GM19468 (cell line): ENCODE measurements around the gene BRI3BP.
"Not testable (repeated sequence)": the region's sequence is repeated elsewhere in the genome, so short reads cannot be mapped to it uniquely, and the experiment has no call there.

Experiments
- ATAC-seq: cut with Tn5 transposase; IDR thresholded peaks from one replicate; pipeline ENCODE4 v1.9.1; 2021; ENCODE audit warnings: mild to moderate bottlenecking, moderate library complexity, moderate number of reproducible peaks; ENCODE audit not compliant: unreplicated experiment; ENCODE audit errors: extremely low read depth

The BRI3BP gene

DNA sequence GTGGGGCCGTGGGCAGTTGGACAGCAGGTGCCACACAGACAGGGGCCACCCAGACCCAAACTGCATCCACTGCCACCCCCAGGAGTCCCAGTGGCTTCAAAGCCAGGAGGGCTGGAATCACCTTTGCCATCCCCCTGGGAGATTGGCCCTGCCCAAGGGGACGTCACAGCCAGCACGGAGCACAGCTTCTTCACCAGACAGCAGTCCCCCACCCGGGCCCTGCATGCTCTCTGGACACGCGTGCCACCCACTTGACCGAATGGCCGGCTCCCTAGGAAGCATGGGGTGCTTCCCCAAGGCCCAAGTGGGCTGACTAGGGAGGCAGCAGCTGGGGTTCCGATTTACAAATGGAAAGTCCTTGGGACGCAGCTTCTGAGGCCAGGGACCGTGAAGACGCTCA, 21.8 kb upstream of the BRI3BP start:
- ATAC-seq: no peak

DNA sequence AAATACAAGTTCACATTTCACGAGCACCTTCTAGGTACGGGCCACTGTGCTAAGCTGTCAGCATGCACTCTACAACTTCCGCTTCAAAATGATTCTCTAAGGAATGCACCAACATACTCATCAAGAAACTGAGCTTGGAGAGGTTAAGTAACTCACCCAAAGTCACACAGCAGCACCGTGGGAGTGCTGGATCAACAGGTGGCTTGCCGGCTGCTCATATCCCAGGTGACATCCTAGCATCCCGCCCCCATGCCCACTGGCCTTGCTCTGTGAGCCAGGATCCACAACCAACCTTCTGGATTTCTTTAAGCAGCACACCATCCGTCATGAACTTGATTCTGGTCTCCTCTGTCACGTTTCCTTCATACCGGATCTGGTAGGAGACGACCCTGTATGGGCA, 21.2 kb upstream of the BRI3BP start:
- no peak for ATAC-seq

DNA sequence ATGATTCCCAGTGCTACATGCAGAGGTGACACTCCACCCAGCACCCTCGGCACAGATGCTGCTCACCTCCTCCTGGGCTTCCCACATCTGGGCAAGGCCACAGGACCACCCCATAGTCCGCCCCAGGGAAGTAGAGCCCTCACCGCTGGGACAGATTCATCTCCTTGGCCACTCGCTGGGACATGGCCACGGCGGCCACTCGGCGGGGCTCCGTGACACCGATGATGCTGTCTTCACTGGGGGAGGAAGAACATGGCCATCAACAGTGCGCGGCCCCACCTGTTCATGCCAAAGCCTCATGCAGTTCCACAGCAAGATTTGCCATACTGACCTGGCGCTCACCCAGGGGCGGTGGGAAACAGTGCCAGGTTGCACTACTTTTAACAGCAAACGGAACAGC, 18.2 kb upstream of the BRI3BP start:
- no peak for ATAC-seq

DNA sequence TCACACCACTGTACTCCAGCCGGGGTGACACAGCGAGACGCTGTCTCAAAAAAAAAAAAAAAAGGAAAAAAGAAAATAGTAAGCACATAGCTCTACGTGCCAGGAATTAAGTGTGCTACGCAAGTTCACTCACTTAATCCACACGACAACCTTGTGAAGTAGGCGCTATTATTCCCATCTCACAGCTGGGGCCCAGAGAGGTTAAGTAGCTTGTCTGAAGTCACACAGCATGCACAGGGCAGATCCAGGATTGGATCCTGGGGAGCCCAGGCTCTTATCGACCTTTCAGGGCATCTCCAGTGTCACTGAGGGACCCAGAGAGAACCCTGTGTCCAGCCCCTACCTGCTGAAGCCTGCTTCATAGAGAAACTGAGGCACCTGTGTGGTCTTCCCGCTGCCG, 16.4 kb upstream of the BRI3BP start:
- no peak for ATAC-seq

DNA sequence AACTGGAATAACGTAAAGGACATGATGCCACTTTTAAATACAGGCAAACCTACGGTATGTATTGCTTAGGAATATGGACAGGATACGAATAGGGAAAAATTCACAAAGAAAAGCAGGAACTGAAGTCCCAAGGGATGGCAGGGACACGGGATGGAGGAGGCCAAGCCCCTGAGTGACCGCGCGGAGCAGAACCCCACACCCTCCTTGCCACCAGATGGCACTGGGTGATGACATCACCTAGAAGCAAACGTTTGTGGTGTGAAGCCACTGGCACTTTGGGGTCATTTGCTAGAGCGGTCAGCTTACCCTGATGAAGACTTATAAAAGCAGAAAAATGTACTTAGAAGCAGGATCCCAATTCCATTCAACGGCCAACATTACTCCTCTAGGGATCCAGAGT, 13.9 kb upstream of the BRI3BP start:
- no peak for ATAC-seq

DNA sequence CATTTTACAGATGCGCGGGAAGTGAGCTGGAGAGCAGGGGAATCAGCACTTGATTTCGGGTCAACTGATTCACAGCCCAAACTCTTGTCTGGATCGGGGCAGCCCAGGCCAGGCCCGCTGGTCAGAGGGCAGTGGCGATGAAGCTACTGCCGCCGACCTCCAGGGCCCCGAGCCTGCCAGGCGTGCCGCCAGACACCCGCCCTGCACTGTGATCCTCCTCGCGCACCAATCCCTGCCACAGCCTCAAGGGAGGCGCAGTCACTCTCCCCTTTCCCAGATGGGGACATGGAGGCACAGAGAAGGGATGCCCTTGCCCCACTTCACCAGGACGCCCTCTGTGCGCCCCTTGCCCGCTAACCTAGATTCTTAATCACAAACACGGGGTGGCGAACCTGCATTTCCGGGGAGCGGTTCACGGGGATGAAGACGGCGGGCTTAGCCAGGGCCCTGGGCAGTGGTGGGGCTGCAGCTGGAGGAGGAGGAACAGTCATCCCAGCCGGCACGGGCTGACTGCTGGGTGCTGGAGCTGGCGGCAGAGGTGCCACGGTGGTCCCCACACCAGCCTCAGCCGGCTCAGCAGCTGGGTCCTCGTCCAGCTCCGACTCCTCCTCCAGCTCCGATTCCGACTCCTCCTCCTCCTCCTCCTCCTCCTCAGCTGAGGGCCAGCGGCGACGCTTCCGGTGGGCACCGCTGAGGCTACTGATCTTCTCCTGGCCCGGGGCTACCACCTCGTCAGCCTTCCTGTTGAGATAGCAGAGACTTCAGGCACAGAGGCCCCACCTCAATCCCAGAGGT, 13.2 kb upstream of the BRI3BP start:
- ATAC-seq: no peak

DNA sequence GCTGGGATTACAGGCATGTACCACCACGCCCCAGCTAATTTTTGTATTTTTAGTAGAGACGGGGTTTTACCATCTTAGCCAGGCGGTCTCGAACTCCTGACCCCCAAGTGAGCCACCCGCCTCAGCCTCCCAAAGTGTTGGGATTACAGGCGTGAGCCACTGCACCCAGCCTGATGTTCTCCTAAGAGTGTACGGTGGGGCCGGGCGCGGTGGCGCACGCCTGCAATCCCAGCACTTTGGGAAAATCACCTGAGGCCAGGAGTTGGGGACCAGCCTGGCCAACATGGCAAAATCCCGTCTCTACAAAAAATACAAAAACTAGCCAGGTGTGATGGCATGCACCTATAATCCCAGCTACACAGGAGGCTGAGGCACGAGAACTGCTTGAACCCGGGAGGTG, 6.6 kb upstream of the BRI3BP start:
- not testable (repeated sequence) for ATAC-seq

DNA sequence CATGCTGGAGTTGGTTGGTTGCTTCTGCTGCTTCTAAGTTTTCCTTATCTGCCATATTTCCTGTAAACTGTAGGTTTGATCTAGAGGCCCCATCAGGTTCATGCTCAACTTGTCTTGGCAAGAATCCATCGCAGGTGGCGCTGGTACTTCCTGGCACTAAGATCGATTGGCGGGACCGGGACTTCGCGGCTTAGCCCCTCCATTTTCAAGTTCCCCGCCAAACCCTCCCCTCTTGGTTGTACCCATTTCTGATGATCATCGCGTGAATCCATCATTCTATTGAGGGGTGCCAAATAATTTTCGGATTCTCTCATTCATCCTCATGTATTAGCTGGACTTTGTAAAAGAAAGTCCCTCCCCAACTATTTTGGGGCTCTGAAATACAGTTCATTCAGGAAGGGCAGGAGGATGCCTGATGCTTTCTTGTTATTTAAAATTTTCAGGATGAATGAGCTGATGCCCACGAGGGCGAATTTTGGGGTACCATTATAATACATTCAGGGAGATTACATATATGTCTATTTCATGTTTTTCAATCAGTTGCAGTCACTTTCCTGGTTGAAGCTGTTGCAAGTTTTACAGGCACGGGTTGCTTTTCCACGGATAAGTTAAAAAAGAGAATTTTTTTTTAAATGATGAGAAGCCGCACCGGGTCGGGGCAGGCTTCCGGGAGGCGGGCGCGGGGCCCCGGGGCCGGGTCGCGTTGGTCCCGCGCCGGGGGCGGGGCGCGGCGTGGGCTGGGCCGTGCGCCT, 395 bp upstream of the BRI3BP start:
- no peak for ATAC-seq

DNA sequence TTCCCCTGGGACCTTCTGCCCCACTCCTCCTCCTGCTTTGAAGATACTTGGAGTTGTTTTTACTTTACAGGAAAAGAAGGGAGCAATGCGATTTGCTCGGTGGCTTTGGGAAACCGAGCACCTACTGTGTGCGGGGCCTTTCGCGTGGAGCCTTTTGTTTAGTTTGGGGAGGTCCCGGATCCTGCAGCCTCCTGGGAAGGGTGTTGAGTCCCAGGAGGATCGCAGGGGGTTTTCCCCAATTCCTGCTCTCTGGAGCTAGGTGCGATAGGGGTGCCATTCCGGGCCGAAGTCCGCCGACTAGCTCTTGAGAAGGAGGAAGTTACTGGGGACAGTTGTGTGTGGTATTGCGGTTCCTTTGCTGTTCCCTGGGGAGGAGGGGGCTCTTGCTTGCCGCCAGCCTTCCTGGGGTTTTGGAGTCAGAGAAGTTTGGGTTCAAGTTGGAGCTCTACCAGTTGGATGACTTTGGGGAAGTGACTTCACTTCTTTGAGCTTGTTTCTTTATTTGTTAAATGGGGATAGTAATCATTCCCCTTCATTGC, 1.1 kb downstream of the BRI3BP start:
- ATAC-seq: no peak

DNA sequence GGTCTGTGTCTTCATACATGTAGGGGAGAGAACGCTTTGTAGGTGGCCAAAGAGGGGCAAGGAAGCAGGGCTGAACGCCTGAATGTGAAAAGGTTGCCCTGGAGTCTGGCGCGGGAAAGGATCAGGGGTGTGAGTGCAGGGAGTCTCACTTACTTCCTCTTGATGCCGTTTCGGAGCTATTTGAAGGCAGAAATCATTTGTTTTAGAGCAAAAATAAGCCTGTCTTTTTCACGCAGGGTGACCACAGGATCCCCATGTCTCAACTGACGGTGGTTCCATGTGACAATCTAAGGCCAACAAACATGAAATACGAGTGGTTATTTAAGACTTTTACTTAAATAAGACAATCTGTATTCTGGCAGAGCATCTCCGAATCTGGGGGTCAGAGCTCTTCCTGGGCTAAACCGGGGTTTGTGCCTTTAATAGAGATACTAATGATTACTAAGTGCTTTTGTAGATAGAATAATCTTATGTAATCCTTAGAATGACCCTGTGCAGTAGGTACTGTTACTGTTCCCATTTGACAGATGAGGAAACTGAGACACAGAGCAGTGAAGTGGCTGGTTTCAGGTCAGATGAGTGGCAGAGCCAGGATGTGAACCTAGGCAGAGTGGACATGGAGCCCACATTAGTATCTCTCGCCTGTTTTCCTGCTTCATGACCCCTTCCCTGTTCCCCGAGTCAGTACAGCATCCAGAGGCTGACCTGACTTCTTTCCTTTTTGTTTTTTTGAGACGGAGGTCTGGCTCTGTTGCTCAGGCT, 1.9 kb downstream of the BRI3BP start:
- ATAC-seq: no peak

DNA sequence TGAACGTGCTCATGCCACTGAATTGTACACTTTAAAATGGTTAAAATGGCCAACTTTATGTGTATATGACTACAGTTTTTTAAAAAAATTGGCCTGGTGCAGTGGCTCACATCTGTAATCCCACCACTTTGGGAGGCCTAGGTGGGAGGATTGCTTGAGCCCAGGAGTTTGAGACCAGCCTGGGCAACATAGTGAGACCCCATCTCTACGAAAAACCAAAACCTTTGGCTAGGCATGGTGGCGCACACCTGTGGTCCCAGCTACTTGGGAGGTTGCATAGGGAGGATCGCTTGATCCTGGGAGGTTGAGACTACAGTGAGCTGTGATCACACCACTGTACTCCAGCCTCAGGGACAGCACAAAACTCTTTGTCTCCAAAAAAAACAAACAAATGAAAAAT, 5.3 kb downstream of the BRI3BP start:
- ATAC-seq: no peak

DNA sequence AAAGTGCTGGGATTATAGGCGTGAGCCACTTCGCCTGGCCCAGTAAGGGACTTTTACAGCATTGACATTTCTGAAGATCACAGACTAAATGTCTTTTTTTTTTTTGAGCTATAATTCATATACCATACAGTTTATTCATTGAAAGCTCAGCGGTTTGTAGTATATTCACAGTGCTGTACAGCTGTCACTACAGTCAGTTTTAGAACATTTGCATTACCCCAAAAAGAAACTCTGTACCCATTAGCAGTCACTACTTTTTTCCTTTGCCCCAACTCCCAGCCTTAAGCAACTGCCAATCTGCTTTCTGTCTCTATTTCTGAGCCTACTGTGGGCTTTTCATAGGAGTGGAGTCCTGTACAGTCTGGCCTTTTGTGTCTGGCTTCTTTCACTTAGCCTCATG, 8.2 kb downstream of the BRI3BP start:
- ATAC-seq: no peak

DNA sequence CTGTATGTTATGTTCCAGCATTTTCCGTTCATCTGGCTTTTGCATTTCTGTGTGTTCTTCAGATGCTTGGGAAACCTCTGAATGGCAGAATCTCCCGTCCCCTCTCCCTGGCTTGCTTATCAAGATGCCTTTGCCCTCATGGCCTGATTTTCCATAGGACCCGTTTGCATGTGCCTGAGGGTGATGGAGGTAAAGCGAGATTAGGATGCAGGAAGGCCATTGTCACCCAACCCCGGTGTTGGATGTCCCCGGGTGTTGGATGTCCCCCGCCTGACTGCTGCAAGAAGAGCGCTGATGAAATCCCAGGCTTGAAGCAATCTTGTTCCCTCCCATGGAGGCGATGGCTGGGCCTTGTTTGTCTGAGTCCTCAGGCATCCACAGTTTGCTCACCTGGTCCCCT, 9.6 kb downstream of the BRI3BP start:
- no peak for ATAC-seq

DNA sequence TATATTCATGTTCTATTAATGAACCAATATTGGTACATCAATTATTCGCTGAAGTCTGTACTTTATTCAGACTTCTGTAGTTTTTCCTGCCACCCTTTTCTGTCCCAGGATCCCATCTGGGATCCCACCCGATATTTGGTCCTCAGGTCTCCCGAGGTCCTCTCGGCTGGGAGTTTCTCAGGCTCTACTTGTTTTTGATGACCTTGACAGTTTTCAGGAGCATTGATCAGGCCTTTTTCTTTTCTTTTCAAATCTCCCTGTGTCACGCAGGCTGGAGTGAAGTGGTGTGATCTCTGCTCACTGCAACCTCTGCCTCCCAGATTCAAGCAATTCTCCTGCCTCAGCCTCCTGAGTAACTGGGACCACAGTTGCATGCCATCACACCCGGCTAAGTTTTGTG, 11.2 kb downstream of the BRI3BP start:
- ATAC-seq: no peak

DNA sequence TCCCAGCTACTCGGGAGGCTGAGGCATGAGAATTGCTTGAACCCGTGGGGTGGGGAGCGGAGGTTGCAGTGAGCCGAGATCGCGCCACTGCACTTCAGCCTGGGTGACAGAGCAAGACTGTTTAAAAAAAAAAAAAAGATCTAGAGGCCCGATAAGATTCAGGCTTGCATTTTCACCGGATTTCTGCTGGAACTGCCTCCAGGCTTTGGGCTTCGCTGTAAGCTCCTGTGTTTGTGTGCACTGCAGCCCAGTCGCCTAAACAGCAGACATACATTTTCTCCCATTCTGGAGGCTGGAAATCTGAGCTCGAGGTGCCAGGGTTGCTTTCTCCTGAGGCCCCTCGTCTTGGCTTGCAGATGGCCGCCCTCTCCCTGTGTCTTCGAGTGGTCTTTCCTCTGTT, 12.2 kb downstream of the BRI3BP start:
- no peak for ATAC-seq

DNA sequence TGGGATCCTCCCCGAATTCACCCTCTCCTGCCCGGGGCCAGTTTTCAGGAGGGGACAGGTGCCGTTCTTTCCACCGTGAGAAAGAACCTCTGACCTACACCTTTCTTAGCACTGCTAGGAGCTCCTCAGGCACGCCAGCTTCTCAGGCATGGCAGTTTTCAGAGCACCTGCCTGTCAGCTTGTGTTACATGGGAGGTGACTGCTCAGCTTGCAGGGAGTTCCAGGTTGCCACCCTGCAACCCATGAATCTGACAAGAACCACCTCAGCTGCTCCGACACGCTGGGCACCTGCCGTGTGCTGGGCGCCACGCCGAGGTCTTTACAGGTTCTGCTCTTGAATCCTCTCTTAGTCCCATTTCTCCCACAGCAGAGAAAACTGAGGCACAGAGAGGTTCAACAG, 12.9 kb downstream of the BRI3BP start:
- ATAC-seq: no peak

DNA sequence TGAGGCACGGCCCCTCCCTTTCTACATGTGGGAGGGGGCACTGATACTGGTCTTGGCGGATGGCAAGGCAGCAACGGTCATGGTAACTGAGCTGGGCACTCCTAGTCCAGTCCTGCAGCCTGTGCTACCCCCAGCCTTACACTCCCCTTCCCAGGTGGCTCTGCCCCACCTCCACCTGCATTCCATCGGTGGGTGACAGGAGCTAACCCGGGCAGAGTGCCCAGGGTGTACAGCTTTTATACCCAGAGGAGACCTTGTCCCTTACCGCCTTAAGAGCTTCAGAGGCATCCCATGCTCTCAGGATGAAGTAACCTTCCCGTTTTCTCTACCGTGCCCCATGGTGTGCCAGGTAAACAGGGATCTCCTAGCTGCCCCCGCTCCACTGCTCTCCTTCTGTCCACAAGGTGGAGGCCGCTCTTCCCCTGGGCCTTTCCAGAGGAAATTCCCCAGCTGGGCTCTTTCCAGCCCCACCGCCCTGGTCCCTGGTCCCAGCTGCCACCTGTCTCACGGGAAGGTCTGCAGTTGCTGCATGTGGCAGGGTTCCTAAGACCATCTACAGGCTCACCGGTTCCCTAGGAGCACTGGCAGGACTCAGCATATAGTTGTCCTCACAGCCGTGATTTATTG, 20.5 kb downstream of the BRI3BP start:
- no peak for ATAC-seq

DNA sequence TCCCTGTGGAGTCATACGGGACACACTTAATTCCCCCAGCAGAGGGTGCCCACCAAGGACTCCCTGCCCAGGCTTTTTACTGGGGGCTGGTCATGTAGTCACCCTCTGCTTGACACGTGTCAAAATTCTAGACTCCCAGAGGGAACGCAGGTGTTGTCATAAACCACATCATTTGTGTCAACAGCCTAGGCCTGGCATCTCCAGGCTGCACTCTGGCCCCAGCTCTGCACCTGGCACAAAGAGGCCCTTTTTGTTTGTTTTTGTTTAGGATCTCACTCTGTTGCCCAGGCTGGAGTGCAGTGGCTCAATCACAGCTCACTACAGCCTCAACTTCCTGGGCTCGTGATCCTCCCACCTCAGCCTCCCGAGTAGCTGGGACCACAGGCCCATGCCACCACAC, 21.1 kb downstream of the BRI3BP start:
- ATAC-seq: no peak

DNA sequence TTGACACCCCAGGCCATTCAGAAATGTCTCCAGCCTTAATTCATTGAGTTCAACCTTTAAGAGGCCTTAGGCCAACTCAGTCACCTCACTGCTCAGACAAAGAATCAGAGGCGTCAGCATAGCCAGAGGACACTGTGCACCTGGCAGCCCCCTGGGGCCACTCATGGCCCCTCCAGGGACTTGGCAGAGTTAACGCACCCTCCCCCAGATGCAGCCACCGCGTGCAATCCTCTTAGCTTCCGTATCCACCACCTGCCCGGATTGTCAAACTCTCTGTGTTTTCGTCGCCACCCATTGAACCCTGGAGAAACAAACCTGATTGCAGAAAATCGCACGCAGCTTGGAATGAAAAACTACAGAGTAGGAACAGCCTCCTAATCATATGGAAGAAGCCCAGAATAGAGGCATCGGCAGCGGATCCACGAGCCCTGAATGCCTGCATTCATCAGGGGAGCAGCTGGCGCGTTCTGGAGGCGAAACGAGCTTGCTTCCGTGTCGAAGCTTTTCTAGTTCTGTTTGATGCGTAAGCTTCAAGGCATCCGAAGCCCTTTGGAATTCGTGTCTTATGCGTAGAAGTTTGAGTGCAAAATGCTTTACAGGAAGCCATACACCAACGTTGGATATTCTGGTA, 22.4 kb downstream of the BRI3BP start:
- ATAC-seq: no peak

DNA sequence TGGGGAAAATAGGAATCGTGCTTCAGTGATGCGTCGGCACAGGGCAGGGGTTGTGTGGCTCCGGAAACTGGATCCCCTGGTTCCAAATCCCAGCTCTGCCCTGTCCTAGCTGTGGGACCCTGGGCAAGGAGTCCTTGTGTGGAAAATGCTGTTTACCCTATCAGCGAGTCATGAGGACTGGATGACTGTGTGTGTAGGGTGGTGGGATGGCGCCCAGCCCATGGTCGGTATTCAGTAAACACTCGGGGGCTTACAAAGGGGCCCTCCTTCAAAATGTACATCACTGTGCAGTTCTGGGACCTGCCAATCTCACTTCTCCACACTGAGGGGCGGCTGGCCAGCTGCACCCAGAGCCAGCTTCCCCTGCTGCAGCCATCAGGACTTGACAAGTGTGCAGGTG, 24.4 kb downstream of the BRI3BP start:
- ATAC-seq: no peak
